Smooth muscle cell (in vitro differentiated cells): Measurements from ENCODE around the gene SLC35F1. TPM values are rescaled to one million over a fixed set of nuclear protein-coding genes. Genes with fewer than 3 reads are reported as not detected.

Source experiments
- DNase-seq: peaks from one replicate; lab custom pipeline; 2025; ENCODE audit not compliant: unreplicated experiment; lab: John Stamatoyannopoulos, UW
- H2AFZ ChIP-seq: fragments of 200-600 bp; sonication (generic); 2 replicates; pipeline ENCODE4 v1.6.0; 2016; ENCODE audit warnings: antibody characterized with exemption, low read depth, mild to moderate bottlenecking
- H3F3A ChIP-seq: fragments of 200-600 bp; sonication (generic); 2 replicates; pipeline ENCODE4 v1.6.0; 2017; ENCODE audit warnings: antibody characterized with exemption, low read depth
- H3K27ac ChIP-seq: fragments of 200-600 bp; sonication (generic); 2 replicates; pipeline ENCODE4 v1.5.1; 2016; ENCODE audit warnings: low read depth, mild to moderate bottlenecking
- H3K27me3 ChIP-seq: fragments of 200-600 bp; sonication (generic); 2 replicates; pipeline ENCODE4 v1.6.1; 2016; ENCODE audit warnings: low read depth, mild to moderate bottlenecking
- H3K36me3 ChIP-seq: fragments of 200-600 bp; sonication (generic); 2 replicates; pipeline ENCODE4 v1.5.1; 2016; ENCODE audit warnings: low read depth
- H3K4me1 ChIP-seq: fragments of 200-600 bp; sonication (generic); 2 replicates; pipeline ENCODE4 v1.5.1; 2016; ENCODE audit warnings: low read depth
- H3K4me2 ChIP-seq: fragments of 200-600 bp; sonication (generic); 2 replicates; pipeline ENCODE4 v1.6.0; 2016; ENCODE audit warnings: mild to moderate bottlenecking
- H3K4me3 ChIP-seq: fragments of 200-600 bp; sonication (generic); 2 replicates; pipeline ENCODE4 v1.5.1; 2016; ENCODE audit warnings: mild to moderate bottlenecking
- H3K79me2 ChIP-seq: fragments of 200-600 bp; sonication (generic); 2 replicates; pipeline ENCODE4 v1.6.0; 2016; ENCODE audit warnings: low read depth, mild to moderate bottlenecking
- H3K9ac ChIP-seq: fragments of 200-600 bp; sonication (generic); 2 replicates; pipeline ENCODE4 v1.6.0; 2016; ENCODE audit warnings: low read depth
- H3K9me3 ChIP-seq: fragments of 200-600 bp; sonication (generic); replicated peaks from 2 replicates; pipeline ENCODE4 v1.5.1; 2016; ENCODE audit warnings: low read depth
- H4K20me1 ChIP-seq: fragments of 200-600 bp; sonication (generic); 2 replicates; pipeline ENCODE4 v1.6.0; 2016; ENCODE audit warnings: low read depth
- WGBS: methylation state at CpG from one replicate; pipeline ENCODE4 v1.1.7; 2016; ENCODE audit warnings: low lambda C conversion rate; 5-methylcytosine and 5-hydroxymethylcytosine counted together
- polyA plus RNA-seq: library from polyadenylated mRNA; unstranded; fragments of >200 nt; fragmentation: Nextera tagmentation; extraction: Ambion mirVana; gene quantifications from 2 replicates; pipeline ENCODE4 v1.2.1, GENCODE V29; 2016
- total RNA-seq: library from RNA; depleted of rRNA; stranded (reverse); fragments of >200 nt; gene quantifications from 2 replicates; pipeline ENCODE4 v1.2.3, GENCODE V29; 2014
- TF ChIP-seq, protein P1 (sequence below): fragments of 200-600 bp; sonication (generic); IDR thresholded peaks from 2 replicates; pipeline ENCODE4 v1.5.1; 2017; ENCODE audit warnings: borderline replicate concordance, mild to moderate bottlenecking, antibody characterized with exemption; ENCODE audit not compliant: insufficient read depth, poor library complexity, severe bottlenecking

SLC35F1 gene
- total and polyA plus RNA-seq, 2 experiments from 2014 or later = 0.05 to 0.09 TPM

DNA sequence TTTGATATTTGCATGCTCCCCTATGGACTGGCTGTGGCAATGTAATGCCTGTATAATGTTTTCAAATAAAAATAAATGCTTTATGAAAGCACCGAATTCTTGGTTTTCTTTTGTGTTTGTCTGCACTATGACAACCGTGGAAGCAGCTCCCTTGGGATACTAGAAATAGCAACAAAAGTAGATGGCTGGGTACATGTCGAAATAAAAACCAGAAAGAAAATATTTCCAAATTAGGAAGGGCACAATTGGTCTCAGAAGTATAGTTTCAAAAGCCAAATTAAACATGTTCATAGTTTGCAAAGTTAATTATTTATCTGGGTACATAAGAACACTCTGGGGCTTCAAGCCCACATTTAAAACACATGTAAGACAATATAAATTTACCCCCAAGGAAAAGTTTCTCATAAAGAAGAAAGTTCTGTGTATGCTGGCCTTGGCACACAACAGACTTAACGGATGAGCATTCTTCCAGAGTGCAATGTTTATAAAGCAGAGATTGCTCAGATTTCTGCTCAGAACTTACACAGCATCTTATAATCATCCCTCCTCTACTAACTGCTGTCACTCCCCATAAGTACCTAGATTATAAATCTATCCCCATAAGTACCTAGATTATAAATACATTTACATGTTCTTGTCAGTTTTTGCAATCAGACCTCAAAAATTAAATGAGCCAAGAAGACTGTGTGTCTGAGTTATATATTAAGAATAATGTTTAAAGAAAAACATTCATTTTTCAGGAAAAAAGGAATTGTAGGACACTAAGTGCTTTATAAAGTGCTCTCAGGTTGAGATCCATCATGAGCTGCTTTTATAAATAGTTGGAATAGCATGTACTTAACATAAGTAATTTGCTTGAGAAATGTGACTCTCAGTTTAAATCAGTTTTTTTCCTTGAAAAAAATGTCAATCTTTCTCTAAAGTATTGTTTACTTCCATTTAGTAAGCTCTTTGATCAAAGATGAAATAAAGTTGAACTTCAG is 410.8 kb downstream of the SLC35F1 start:
- Histone ChIP-seq H3K27ac (no peak overlapping the region), H3K4me2 (no peak overlapping the region), H3K9me3 (no peaks in the 10 kb centered on the region), H3K27me3 (no peaks in the 10 kb centered on the region), H3K79me2 (no peaks in the 10 kb centered on the region), H4K20me1 (no peaks in the 10 kb centered on the region), H3F3A (no peaks in the 10 kb centered on the region), H3K36me3 (no peaks in the 10 kb centered on the region), H3K4me3 (no peak overlapping the region), H3K9ac (no peak overlapping the region), H2AFZ (no peak overlapping the region), H3K4me1 (peaks cover 15% of the 10 kb centered on the region)
- 83% methylated on average over 4 of the region's 4 CpGs for WGBS
- no peak for DNase-seq
- TF ChIP-seq, protein P1, sequence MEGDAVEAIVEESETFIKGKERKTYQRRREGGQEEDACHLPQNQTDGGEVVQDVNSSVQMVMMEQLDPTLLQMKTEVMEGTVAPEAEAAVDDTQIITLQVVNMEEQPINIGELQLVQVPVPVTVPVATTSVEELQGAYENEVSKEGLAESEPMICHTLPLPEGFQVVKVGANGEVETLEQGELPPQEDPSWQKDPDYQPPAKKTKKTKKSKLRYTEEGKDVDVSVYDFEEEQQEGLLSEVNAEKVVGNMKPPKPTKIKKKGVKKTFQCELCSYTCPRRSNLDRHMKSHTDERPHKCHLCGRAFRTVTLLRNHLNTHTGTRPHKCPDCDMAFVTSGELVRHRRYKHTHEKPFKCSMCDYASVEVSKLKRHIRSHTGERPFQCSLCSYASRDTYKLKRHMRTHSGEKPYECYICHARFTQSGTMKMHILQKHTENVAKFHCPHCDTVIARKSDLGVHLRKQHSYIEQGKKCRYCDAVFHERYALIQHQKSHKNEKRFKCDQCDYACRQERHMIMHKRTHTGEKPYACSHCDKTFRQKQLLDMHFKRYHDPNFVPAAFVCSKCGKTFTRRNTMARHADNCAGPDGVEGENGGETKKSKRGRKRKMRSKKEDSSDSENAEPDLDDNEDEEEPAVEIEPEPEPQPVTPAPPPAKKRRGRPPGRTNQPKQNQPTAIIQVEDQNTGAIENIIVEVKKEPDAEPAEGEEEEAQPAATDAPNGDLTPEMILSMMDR = no peak

DNA sequence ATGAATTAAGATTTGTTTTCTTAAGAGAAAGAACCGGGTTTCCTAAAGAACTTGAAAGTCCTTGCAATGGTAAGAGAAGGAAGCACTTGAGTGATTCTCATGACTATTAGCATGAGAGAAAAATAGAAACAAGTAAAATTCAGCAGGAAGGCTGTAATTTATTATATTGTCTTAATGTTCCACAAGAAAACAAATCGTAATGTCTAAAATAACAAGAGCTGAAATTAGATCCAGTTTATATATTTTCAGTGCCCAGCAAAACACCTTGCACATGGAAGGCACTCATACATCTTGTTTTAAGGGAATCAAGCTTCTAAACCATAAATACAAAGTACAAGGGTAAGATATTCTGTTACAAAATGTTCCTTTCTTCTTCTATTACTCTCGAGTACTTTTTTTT is 411.6 kb downstream of the SLC35F1 start:
- H3K9me3 ChIP-seq = no peaks in the 10 kb centered on the region
- H3K4me2 ChIP-seq = no peak overlapping the region
- H3K4me3 ChIP-seq = no peak overlapping the region
- no peak overlapping the region for H3K9ac ChIP-seq
- 80% methylated on average over 3 of the region's 3 CpGs for WGBS
- DNase-seq = no peak
- no peaks in the 10 kb centered on the region for H3F3A ChIP-seq
- no peaks in the 10 kb centered on the region for H3K27me3 ChIP-seq
- H4K20me1 ChIP-seq = no peaks in the 10 kb centered on the region
- H3K4me1 ChIP-seq = peaks cover 15% of the 10 kb centered on the region
- no peaks in the 10 kb centered on the region for H3K36me3 ChIP-seq
- TF ChIP-seq, protein P1 = no peak
- H2AFZ ChIP-seq = no peak overlapping the region
- no peak overlapping the region for H3K27ac ChIP-seq
- no peaks in the 10 kb centered on the region for H3K79me2 ChIP-seq

DNA sequence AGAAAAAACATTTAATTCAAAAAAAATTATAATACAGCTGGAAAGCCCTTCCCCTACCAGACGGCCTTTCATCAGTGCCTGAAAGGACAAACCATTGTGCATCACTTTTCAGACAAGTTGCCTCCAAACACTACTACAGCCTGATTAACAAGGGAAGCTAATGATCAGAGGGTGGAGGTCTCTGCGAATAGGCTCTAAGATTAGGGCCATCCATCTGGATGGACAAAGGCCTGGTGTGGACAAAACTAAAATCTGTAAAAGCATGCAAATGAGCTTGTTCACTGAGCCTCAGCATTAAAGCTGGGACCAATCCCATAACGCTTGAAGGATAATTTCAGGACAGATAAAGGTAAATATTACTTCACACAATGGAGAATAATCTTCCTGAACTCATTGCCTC is 412.4 kb downstream of the SLC35F1 start:
- WGBS = 90% methylated on average over 3 of the region's 3 CpGs
- H2AFZ ChIP-seq = no peak overlapping the region
- H3K4me1 ChIP-seq = peaks cover 15% of the 10 kb centered on the region
- no peaks in the 10 kb centered on the region for H3K27me3 ChIP-seq
- no peaks in the 10 kb centered on the region for H3F3A ChIP-seq
- H3K36me3 ChIP-seq = no peaks in the 10 kb centered on the region
- H4K20me1 ChIP-seq = no peaks in the 10 kb centered on the region
- H3K4me2 ChIP-seq = no peak overlapping the region
- no peak overlapping the region for H3K27ac ChIP-seq
- H3K9me3 ChIP-seq = no peaks in the 10 kb centered on the region
- H3K9ac ChIP-seq = no peak overlapping the region
- no peak for DNase-seq
- TF ChIP-seq, protein P1 = no peak
- no peaks in the 10 kb centered on the region for H3K79me2 ChIP-seq
- H3K4me3 ChIP-seq = no peak overlapping the region
